ENCODE measurements around the gene IRX4.

The IRX4 gene

GRCh38 chr5:1912951-1913565 lies 30.3 kb upstream of the IRX4 start:
- no peak for DNase-seq

DNA sequence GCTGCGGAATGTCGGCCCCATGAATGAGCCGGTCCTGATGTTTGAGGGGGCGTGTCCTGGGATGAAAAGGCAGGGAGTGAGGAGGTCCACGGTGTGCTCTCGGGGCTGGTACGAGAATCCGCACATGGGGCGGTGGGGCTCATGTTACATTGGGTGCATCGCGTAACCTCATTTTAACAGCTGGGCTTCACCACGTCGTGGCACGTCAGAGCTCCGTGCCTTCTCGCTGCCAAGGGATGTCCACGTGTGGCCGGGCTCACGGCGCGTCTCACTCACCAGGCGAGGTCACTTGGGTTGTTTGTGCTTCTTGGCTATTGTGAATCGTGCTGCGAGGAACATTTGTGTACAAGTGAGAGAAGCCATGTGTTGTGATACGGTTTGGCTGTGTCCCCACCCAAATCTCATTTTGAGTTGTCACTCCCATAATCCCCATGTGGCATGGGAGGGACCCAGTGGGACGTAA lies 29.1 kb upstream of the IRX4 start:
- DNase-seq, result no peak

- no peak for DNase-seq
Measured at GRCh38 chr5:1910861-1911772, 28.4 kb upstream of the IRX4 start.

DNA sequence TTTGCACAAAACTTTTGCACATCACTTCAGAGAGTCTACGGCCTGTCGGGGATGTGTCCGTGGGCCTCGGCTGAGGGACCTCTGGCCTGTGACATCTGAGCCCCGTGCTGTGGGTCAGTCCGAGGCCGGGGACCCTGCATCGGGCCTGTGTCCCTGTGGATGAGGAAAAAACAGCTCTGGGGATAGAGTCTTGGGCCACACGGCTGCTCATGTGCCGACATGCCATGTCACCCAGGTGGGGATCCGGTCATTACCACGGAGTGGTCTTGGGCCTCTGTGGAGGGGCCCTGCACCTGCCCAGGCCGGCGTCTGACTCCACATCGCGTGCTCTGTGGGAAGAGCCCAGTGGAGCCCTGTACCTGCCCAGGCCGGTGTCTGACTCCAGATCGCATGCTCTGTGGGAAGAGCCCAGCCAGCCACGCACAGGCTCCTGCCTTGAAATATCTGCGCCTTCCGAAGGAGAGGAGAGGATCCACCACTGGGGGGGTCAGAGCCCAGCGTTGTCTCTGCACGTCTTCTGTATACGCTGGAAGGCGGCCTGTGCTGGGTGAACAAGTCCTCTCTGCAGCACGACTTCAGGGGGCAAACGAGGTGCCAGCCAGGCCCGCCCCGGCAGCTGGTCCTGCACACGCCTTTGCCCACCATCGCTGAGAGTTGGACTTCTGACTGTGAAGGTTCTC lies 27.5 kb upstream of the IRX4 start:
- no peak for DNase-seq

GRCh38 chr5:1909346-1909985 lies 26.7 kb upstream of the IRX4 start:
- no peak for DNase-seq

DNA sequence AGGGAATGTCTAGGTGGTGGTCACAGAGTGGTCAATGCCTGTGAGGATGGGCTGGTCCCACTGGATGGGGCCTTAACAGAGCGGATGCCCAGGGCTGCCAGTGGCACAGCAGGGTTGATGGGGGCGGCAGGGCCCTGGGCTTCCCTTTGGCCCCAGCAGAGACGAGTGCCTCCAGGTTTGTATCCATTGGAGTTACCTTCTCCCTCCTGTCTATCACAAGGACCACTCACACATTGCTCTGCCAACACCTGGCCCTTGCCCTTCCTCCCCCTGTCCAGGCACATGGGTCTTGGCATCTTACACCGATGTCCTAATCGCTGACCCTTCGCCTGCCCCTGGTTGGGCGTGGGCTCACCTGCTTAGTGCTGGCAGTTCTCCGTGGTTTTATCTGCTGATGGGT lies 26.2 kb upstream of the IRX4 start:
- no peak for DNase-seq

GRCh38 chr5:1907616-1908015 lies 24.9 kb upstream of the IRX4 start:
- DNase-seq, result no peak

GRCh38 chr5:1905108-1905507 lies 22.4 kb upstream of the IRX4 start:
- DNase-seq, result no peak

DNA sequence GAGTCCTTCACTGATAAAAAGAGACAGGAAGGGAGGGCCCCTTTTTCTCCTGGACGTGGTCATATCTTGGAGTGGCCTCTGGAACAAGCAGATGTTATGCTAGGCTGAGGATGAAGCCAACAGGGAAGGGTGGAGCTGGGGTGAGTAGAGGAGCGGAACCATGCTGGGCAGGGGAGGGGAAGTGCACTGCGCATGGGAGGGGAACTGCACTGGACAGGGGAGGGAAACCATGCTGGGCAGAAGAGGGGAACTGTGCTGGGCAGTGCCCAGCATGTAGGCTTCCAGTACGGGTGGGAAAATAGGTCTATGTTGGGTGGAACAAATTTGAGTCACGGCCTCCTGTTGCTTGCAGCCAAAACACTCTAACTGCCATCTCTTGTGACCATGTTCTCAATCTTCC lies 19.3 kb upstream of the IRX4 start:
- DNase-seq, result no peak

- DNase-seq, result no peak
Measured at GRCh38 chr5:1901061-1901460, 18.3 kb upstream of the IRX4 start.

DNA sequence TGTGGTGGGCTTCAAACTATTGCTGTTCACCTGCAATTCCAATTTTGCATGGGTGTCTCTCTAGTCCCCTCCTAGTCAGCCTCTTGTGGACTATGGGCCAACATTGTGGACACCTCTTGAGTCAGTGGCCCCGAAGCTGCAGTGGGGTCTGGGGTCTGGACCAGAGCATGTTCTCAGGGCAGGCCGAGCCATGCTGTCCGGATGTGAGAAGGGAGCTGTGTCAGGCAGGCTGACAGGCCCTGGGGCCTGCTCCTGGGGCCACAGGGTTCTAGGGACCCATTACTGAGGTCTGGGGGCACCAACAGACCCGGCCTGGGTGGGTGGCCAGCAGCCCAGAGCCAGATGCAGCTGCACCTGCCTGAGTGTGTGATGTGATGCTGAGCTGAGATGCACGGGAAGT lies 16.5 kb upstream of the IRX4 start:
- DNase-seq, result no peak

- no peak for DNase-seq
Measured at GRCh38 chr5:1897816-1898450, 15.2 kb upstream of the IRX4 start.

- DNase-seq, result no peak
Measured at GRCh38 chr5:1897386-1897785, 14.7 kb upstream of the IRX4 start.

DNA sequence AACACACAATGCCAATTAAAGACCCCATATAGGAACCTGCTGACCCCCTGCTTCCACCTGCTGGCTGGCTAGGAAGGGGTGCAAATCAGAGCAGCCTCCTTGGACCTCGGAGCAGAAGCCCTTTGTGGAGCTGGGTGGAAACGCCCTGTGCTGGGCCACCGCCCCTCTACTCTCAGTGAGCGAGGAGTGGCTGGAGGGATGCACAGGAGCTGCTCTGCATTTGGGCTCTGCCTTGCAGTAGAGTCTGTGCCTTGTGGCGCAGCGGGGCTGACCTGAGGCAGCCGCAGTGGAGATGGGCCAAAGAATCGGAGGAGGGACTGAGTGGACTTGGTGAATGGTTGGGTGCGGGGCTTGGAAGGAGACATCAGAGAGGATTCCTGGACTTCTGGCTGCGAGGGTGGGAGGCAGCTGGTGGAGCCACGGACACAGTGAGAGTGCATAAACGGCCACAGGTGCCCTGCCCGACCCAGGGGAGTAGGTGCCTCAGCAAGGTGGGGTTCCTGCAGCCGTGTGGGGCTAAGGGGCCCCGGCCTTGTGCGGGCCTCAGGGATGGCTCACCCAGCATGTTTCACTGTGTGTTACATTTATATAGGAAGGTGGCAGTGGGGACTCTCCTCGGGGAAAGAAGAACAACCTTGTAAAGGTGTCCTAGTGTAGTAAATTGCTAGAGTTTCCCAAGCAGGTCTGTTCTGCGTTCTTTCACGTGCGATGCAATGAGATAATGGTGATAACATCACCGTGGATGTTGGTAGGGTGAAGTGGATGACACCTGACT lies 14.1 kb upstream of the IRX4 start:
- no peak for DNase-seq

DNA sequence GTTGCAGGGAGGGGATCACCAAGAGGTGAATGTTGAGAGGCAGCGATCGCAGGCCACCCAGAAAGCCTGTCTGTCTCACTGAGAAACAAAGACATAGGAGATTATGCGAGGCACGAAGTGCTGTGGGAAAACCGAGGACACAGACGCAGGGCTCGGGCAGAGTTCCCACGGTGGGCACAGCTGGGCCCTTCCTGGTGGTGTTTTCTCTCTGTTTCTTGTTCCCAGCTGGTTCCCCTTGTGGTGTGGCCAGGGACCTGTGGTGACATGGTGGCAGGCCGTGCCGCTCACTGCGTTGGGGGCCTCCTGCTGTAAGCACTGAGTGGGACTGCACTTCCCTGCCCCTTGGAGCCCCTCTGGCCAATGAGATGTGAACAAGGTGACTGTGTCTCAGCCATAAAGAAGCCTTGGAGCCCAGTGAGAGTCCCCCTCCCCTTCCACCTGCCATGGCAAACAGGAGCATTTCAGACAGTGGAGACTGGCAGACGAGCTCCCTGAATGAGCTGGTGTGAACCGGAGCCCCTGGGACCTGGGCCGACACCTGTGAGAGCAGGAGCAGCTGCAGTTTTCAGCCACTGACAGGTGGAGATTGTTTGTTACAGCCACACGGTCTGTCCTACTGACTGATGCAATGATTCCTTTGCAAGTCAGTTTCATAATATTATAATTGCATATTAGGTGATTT lies 13.2 kb upstream of the IRX4 start:
- no peak for DNase-seq

GRCh38 chr5:1894243-1894642 lies 11.5 kb upstream of the IRX4 start:
- DNase-seq, result no peak

DNA sequence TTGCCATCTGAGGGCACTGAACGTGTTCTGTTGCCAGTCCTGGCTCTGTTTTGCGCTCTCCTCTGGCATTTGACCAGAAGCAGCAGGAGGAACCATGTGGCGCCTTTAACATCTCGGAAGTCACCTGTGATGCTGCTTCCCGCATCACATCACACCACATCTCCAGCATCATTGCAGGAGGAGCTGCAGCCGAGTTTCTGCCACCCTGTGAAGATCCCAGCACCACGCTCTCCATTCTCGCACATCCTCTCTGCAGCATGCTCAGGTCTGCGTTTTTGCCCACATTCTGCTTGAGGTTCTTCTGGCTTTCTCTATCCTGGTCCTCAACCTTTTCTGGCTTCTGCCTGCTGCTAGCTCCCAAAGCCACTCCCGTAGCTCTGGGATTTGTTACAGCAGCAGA lies 11.0 kb upstream of the IRX4 start:
- DNase-seq, result no peak

DNA sequence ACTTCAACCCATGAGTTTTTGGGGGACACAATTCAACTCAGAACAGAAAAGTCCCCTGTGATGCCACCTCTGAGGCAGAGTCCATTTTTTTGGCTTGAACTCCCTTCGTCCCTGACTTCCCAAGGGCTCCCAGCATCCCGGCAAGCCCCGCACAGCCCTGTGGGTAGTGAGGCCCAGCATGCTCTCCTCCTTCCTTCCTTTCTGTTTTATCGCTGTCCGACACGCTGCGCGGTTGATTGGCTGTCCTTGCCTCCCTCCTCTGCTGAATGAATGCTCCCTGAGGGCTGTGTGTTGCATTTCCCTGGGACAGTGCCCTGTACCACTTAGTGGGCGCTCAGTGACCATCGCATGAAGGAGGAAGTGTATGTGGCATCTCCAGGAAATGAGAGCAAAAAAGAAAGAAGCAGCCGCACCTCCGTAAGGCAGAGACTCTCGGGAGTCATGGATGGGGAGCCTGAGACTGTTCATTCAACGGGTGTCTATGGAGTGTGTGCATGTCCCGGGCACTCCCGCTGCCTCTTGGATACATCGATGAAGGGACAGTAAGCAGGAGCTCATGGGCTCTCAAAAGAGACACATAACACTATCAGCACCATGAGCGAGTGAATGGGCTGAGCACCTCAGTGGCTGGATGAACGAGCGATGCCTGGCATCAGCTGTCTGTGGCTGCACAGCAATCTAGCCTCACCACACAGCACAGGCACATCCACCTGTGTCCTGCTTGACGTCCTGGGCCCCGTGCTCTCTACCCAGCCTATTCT lies 10.1 kb upstream of the IRX4 start:
- no peak for DNase-seq

DNA sequence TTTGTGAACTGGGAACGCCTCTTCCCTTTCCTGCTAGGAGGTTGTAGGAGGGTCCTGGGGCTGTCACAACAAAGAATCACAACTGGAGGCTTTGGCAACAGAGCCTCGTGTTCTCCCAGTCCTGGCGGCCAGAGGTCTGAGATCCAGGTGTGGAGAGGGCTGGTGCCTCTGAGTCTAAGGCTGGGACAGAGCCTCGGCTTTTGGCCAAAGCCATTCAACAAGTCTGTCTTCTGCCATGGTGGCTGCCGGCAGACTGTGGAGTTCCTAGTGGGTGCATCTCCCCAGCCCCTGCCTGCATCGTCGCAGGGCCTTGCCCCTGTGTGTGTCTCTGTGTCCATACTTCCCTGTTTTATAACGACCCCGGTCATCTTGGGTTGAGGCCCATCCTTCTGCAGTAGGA lies 9.5 kb upstream of the IRX4 start:
- no peak for DNase-seq

DNA sequence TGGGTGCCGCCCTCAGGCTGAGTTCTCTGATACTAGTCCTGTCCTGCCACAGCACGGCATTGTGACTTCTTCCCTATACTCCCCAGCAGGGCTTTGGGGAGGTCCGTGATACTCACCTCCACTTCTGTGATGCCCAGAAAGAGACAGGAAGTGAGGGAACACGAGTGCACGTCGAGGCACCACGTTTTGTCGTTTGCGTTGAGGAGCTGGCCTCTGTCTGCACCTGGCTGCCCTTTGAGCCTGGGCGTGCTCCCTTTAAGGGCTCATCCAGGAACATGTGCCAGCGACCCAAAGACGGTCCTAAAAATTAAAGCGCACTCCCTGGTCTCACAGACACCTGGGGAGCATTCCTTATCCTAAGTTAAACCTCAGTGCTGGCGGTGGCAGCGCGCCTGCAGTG lies 8.7 kb upstream of the IRX4 start:
- no peak for DNase-seq

GRCh38 chr5:1890296-1890695 lies 7.6 kb upstream of the IRX4 start:
- DNase-seq, result no peak
